HG03135 (cell line): ENCODE data around the gene SRL.

ENCODE experiments used
- ATAC-seq: cut with Tn5 transposase; IDR thresholded peaks from one replicate; pipeline ENCODE4 v1.9.1; 2021; ENCODE audit warnings: mild to moderate bottlenecking, moderate library complexity; ENCODE audit not compliant: unreplicated experiment

SRL gene

DNA sequence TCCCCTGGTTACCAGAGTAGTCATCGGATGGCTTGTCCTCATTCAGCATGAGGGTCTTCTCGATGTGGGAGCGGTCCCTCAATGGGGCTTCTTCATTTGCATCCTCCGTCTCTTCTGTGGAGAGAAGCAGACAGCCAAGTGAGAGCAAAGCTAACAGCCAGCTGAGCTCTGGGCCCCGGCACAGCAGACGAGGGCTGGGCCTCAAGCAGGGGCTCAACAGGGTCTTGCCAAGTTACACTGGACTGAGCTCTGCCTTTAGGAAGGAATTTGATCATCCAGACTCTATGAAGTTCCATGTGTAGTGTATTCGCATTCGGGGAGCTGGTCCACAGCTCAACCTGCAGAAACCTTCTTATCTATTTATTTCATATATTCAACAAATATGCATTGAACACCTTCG lies 37.4 kb downstream of the SRL start:
- ATAC-seq: no peak

DNA sequence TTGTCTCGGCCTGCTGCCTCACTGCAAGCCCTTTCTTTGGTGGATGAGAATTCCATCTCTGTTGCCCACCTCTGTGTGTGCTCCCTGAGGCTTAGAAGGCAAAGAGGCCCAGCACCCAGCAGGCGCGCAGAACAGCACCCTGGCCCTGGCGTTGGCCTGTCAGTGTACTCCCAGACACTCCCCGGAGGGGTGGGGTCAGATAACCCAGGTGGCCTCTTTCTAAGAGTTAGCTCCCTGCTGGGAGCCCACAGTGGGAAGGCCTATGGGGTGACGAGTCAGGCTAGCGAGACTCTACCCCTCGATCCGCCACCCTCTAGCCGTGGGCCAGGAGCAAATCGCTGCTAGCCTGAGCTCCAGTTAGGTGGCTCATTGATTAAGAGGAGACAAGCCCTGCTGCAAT lies 38.1 kb downstream of the SRL start:
- no peak for ATAC-seq

DNA sequence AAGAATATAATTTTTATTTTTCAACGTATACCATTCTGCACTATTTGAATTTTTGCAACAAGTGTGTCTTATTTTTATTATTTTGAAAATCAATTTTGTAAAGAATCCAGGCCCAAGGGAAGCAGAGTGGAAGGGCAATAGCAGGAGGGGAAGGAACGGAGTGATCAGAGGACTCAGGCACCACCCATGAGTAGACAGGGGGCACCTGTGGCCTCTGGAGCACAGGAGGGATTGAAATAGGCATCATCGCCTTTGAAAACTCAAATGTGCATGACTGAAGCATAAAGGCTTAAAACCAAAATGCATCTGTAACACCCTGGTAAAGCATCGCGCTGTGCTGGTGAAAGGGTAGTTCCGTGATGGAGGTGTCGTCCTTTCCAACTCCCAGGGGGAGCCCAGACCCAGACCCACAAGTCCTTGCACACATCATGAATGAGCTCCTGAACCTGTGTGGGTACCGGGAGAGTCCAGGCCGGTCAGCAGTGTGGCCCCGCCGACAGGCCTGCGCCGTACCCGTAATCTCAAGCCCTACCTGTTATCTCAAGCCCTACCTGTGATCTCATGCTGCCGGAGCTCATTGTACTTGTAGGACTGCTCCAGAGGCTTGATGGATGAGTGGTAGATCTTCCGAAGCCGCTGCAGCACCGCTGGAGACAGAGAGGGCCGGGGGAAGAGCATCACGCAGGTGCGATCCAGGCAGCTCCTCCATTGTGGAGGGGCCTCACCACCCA lies 39.1 kb downstream of the SRL start:
- ATAC-seq: no peak

DNA sequence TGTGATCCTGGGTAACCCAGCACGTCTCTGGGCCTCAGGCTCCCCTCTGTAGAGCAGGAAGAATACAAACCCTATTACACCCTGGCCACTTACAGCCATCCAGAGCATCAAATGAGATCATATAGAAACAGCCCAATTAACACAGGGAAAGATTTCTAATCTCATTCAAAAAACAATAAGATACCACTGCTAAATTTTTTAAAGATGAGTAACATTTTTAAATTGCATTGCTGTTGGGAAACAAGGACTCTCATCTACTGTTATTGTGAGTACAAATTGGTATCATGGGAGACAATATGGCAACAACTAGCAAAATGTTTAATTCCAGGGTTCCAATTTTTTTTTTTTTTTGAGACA lies 41.1 kb downstream of the SRL start:
- no peak for ATAC-seq

DNA sequence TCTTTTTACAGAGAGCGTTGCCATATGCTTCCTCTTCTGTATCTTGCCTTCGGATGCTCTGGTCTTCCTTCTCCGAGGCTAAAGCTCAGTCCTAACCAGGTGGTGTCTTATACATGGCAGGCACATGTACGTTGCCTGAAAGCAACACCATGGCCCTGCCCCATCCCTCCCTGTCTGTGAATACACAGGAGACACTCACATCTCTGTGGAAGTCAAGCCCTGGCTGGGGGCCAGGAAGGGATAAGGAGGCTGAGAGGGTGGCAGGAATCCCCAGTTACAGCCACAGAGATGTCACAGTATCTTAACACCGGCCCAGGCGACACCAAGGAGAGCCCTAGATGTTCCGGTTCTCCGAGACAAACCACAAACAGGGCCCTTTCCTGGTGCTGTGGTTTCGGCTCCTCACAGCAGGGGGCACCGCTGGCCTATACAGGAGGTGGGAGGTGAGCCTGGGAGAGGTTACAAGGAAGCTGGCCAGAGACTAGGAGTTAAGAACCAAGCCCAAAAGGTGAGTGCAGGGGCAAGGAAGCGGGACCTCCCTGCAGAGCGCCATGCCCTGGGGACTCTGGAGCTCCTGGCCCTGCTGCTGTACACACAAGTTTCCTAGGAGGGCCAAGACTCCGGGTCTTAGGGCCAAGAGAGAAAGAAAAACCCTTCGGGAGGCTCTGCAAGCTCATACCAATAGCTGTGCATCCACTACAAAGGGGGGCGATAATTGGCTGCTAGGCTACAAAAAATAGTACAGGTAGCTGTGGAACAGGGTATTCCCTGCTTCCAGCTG lies 41.7 kb downstream of the SRL start:
- ATAC-seq: no peak

DNA sequence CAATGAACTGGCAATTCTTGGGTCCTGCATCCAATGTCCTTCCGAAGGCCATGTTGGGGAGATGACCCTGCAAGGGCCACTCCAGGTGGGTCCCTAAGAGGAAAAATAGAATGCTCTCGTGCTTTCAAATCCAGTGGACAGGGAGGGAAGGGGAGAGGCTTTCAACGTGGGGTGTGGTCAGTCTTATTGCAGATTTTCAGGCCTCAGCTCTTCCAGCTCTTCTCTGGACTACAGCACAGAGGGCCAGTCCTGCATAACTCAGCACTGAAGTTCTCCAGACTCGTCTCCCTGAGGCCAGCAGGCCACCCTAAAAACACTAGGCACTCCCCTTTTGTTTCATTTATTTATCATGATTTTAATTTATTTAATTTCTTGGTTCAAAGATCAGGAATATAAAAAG lies 43.1 kb downstream of the SRL start:
- ATAC-seq: no peak

DNA sequence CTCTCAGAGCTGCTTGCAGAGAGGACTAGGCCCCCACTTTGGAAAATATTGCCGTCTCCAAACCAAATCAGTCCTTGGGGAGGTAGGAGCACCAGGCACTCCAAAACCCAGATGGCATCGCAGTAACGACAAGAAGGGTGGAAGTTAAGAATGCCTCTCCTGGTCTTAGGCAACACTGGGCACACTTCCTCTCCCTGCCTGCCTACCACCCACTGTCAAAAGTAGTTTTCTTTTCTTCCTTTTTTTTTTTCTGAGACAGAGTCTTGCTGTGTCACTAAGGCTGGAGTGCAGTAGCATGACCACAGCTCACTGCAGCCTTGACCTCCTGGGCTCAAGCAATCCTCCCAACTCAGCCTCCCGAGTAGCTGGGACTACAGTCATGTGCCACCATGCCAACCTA lies 47.2 kb downstream of the SRL start:
- ATAC-seq: no peak

DNA sequence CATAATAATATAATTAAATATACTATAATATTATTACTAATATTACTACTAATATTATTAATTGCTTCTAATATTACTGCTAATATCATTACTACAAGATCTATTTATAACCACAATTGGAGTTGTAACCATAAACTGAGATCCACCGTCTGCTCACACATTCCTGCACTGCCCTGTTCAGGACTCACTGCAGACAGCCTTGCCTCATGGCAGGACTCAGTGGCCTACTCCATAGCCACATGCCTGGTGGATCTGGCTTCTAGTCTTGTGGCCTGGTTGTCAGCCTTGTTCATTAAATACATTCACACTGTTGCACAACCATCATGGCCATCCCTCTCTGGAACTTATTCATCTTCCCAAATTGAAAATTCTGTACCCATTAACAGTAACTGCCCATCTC lies 48.0 kb downstream of the SRL start:
- no peak for ATAC-seq

DNA sequence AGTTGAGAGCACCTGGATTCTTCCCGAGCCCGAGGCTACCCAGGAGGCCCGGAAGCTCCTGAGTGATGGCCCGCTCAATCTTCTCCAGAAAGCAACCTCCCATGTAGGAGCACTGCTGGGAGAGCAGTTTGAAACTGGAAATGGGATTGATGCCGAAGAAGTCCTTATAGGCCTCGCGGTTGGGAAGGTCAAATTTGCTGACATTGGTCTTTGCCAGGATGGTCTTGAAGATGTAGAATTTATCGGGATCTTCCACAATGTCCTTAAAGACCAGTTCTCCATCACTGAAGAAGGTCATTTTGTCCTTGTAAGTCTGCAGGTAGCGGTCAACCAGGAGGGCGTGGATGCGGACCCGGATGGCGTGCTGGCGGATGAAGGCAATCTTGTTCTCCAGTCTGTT lies 49.7 kb downstream of the SRL start:
- no peak for ATAC-seq

DNA sequence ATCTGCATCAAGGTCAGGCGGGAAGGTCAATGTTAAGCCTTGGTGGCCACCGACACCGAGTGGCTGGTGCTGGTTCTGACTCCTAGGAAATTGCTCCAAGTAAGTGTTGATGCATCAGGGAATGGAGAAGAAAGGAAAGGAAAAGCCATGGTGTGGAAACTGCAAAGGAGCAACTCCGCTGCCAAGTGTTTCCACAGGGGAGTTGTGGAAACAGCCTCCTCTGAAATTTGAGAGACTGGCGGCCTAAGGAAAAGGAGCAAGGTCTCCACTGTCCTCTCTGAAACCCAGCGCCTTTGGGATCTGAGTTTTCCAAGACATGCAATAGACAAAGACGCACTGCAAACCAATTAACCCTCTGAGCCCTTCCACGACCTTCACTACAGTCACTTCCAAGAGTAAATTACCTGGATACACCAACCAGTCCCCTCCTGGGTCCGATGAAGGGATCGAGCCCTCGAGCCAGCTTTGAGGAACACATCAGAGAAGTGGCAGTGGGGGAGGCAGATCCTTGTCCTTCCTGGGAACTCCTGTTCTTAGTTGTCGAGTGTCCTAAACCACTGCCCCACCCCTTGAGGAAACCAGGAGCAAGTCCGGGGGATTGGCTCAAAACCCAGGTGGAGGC lies 51.1 kb downstream of the SRL start:
- ATAC-seq: no peak

DNA sequence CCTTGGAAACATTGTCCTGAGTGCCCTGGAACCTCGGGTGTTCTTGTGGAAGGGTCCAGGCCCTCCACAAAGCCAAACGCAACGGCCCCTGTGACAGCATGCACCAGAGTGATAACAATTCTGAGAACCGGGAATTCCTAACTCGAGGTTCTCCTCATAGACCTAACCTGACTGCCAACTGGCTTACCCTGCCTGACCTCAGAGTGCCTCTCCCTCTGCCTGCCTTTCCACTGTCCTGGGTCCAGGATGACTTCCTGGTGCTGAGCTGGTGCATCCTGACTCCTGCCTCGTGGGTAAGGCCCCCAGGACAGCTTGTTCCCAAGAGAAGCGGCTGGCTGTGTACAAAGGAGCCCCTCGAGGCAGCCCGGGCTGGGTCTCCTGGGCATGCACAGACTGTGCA lies 51.8 kb downstream of the SRL start:
- no peak for ATAC-seq

DNA sequence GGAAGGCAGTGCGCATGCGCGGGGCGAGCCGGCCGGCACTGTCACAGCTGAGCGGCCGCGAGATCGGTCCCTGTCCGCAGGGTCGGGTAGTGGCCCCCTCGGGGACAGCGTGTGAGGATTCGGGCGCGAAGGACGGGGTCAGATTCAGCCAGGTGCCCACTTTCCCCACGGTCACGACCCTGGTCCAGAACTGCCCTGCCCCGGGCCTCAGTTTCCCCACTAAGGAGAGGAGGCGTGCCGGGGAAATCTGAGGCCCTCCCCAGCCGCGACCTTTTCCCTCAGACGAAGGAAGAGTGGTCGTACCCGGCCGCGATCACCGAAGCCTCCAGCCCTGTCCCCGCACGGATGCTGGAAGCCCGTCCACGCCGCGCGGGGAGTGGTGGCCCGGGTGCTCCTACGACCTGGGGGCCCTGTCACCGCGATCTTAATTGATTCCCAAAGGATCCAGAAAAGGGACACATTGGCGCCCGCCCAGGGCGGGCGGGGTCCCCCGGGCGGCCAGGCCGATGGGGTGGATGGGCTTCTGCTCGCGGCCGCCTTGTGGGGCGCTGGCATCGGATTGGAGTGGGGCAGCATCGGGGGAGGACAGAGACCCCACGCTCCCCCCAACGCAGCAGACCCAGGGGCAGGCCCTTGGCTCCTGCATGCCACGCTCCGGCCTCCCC lies 57.7 kb downstream of the SRL start:
- no peak for ATAC-seq

DNA sequence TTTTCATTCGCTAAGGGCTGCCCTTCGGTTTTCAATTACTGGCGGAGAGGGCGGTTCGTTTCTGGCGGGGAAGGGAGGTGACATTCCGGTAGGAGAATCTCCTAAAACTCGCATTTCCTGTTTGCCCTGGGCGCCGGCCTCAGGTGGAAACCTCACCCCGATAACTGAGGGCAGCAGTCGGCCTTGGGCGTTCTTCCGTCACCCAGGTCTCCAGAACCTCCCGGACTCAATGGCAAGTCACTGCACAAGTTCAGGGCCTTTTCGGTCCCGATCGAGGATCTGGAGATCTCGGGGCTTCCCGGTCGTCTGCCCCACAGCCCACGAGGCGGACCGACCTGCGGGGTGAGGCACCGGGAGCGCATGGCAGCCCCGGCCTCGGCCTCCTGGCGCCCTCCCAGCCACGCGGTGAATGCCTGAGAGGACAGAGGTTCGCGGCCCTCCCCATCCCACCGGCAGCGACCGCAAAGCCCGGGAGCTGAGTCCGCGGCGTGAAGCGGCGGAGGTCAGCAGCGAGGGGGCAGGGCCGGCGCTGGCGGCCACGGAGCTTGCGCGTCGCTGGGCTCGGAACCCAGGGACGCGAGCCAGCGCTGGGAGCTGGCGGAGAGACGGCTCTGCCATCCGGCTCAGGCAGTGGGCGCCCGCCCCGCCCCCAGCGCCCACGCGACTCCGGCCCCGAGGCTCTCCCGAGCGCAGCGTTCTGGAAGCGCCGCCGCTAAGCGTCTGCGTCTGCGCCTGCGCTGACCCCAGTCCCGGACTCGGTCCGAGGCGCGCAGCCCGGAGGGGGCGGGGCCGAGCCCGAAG lies 58.4 kb downstream of the SRL start:
- ATAC-seq: peak; percentile 71

DNA sequence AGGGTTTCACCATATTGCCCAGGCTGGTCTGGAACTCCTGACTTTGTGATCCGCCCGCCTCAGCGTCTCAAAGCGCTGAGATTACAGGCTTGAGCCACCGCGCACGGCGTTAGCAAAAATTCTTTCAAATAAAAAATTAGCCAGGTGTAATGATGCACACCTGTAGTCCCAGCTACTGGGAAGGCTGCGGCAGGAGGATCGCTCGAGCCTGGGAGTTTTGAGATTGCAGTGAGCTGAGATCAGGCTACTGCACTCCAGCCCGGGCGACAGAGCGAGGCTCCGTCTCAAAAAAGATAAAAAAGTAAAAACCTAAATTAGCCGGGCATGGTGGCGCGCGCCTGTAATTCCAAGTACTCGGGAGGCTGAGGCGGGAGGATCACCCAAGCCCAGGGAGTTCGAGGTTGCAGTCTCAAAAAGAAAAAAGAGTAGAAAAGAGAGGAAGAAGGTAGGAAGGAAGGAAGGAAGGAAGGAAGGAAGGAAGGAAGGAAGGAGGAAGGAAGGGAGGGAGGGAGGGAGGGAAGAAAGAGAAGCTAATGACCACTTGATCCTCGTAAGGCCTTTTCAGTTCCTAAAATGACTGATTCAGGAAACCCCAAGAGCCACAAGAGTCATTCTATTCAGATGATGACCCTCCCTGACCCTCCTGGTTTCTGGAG lies 59.2 kb downstream of the SRL start:
- ATAC-seq: peak; percentile 30

DNA sequence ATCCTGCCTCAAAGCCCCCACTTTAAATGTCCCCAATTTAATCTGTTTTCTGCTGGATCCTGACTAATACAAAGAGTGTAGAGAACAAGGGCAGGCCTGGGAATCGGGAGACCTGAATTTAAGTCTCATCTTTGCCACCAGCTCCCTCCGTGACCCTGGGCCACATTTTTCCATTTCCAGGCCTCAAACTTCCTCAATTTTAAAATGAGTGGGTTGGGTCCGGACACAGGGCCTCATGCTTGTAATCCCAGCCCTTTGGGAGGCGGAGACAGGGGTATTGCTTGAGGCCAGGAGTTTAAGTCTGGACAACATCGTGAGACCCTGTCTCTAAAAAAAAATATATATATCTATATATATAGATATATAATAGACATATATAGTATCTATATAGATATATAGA lies 61.4 kb downstream of the SRL start:
- ATAC-seq: no peak

DNA sequence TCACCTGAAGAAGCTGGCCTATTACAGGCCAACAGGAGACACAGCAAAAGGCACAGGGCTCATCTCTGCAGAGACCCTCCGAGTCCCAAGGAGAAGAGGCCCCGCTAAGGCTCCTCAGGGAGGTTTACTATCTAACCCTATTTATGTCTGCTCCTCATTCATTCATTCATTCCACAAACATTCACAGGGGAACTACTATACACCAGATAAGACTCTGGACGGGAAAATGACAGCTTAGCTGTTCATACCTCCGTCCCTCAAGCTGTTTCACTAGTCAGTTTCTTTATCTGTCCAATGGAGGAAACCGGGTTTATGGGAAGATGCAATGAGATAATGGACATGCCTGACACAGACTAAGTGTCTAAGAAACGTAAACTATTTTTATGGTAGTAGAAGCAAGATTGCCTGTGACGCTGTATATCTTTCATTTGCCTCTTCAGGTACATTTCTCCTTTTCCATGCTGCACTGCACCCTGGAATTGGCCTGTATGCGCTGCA lies 62.1 kb downstream of the SRL start:
- ATAC-seq: no peak

DNA sequence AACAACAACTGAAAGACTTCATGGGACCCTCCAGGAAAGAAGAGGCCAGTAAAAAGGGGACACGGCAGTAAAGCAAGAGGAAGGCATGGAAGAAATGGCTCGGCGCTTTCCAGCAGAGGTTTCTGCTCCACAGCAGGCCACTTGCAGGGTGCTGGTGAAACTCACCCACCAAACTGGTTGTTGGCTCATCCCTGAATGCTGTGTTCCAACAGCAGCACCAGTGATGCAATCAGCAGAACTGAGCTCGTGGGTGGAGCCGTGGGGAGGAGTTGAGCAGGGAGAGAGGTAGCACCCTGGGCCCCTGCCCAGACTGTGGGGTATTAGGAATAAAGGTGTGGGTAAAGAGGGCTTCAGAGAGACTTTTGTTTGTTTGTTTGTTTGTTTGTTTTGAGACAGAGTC lies 62.9 kb downstream of the SRL start:
- no peak for ATAC-seq

DNA sequence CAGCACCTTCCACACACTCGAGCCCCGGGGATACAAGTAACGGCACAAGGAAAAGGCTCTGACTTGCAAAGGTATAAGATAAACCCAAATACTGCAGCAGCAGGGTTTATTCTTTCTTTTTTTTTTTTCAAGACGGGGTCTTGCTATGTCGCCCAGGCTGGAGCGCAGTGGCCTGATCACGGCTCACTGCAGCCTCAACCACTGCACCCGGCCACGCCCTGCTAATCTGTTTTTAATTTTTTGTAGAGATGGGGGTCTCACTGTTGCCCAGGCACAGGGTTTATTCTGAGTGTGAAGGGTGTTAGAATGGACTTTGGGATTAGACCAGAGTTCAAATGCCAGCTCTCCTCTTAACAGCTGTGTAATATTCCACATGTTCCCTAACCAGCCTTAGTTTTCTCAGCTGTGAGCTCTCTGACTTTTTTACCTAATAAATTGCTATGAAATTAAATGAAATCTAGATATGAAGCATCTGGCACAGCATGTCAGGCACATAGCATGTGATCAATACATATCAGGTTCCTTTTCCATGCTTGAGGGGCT lies 63.3 kb downstream of the SRL start:
- ATAC-seq: no peak

DNA sequence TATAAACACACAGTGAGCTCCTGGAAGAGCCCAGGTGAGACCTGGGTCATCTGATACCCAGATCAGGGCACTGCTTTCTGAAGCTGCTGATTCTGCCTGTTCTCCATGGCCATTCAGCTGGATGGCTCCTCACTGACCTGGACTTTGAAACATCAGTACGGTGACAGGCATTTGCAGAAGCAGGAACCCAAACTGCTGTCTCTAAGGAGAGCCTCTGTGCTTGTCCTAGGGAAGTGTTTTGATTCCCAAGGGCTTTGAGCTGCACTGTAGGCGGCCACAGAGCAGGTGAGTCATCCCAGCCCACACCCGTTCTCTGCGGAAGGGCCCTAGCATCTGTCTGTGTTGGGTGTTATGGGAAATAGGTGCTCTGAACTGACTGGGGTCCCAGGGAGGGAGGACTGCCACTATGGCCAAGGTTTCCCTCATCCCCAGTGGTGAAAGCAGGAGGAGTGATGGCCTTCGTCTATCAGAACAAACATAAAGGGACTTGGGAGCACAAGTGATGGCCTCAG lies 64.9 kb downstream of the SRL start:
- ATAC-seq: no peak

DNA sequence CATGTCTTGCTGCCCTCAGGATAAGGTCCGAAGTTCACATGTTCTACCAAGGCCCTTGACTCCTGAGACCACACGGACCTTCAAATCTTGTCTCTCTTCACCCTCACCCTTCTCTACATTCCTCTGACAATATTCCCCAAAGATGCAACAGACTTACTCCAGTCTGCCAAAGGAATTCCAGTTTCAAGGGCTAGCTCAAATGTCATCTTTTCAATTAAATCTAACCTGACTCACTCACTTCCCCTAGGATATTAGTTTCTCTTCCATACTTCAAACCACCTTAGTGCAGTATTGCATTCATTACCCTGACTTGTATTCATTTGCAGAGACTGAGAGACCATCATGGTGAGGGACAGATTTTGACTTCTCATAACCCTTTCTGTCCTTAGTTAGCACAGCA lies 66.0 kb downstream of the SRL start:
- no peak for ATAC-seq
